Mononuclear cell (primary cell): ENCODE measurements around the gene RHNO1. TPM values are rescaled to one million over a fixed set of nuclear protein-coding genes. Genes with fewer than 3 reads are reported as not detected.

Experiments used
- H3K27me3 ChIP-seq: 2 replicates; pipeline ENCODE4 v1.6.0; 2011; ENCODE audit warnings: low read length, control low read depth; ENCODE audit not compliant: insufficient read depth
- H3K4me1 ChIP-seq: 2 replicates; pipeline ENCODE4 v1.5.1; 2011; ENCODE audit warnings: mild to moderate bottlenecking, low read length, control low read depth; ENCODE audit not compliant: insufficient read depth
- H3K4me3 ChIP-seq: 2 replicates; pipeline ENCODE4 v1.5.1; 2011; ENCODE audit warnings: mild to moderate bottlenecking, low read length, moderate library complexity
- H3K9me3 ChIP-seq: 2 replicates; pipeline ENCODE4 v1.5.1; 2011; ENCODE audit warnings: low read depth, mild to moderate bottlenecking, control low read depth, low read length
- total RNA-seq: library from RNA; depleted of rRNA; stranded (reverse); fragments of >200 nt; gene quantifications from one replicate; pipeline ENCODE4 v1.2.3, GENCODE V29; 2012

Gene RHNO1
- total RNA-seq, 1 donor: 31.0 TPM

- no peaks in the 10 kb centered on the region for H3K27me3 ChIP-seq
- H3K4me3 ChIP-seq: no peak overlapping the region
- H3K9me3 ChIP-seq: no peaks in the 10 kb centered on the region
- H3K4me1 ChIP-seq: no peaks in the 10 kb centered on the region
Observed at GRCh38 chr12:2919249-2919648, 42.2 kb downstream of the RHNO1 start.

DNA sequence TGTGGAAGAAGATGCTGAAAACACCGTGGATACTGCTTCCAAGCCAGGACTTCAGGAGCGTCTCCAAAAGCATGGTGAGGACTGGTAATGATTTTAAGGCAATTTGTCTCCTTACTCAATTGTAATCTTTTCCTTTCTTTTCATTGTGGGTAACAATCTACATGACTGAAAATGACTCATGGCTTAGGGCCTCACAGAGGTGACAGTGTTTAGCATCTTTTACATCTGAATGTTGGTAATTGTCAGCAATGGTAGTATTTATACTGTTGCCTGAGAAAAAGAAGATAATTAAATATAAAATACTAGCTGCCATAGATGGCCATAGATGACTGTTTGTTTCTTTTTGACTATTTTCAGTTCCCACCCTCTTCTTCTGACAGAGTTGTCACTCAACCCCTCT, 45.3 kb downstream of the RHNO1 start:
- no peaks in the 10 kb centered on the region for H3K9me3 ChIP-seq
- no peaks in the 10 kb centered on the region for H3K4me1 ChIP-seq
- no peak overlapping the region for H3K4me3 ChIP-seq
- H3K27me3 ChIP-seq: no peaks in the 10 kb centered on the region

GRCh38 chr12:2923057-2923456, 46.0 kb downstream of the RHNO1 start:
- no peaks in the 10 kb centered on the region for H3K9me3 ChIP-seq
- H3K27me3 ChIP-seq: no peaks in the 10 kb centered on the region
- H3K4me3 ChIP-seq: no peak overlapping the region
- H3K4me1 ChIP-seq: no peaks in the 10 kb centered on the region

GRCh38 chr12:2924019-2924418, 47.0 kb downstream of the RHNO1 start:
- Histone ChIP-seq H3K9me3 (no peaks in the 10 kb centered on the region), H3K27me3 (no peaks in the 10 kb centered on the region), H3K4me3 (no peak overlapping the region), H3K4me1 (no peaks in the 10 kb centered on the region)

- Histone ChIP-seq H3K4me3 (no peak overlapping the region), H3K9me3 (no peaks in the 10 kb centered on the region)
Observed at GRCh38 chr12:2925322-2925995, 48.4 kb downstream of the RHNO1 start.

DNA sequence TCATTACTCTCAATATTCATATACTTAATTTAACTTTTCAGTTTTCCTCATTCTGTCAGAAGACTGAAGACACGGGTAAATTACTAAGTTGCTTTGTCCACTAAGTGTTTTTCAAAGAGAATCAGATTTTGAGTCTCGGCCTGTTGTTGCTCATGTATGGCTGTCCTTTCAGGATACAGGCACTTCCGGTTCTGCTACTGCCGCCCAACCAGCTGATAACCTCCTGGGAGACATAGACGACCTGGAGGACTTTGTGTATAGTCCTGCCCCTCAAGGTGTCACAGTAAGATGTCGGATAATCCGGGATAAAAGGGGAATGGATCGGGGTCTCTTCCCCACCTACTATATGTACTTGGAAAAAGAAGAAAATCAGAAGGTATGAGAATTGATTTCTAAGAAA, 53.8 kb downstream of the RHNO1 start:
- no peaks in the 10 kb centered on the region for H3K27me3 ChIP-seq
- no peaks in the 10 kb centered on the region for H3K4me1 ChIP-seq
- no peaks in the 10 kb centered on the region for H3K9me3 ChIP-seq
- no peak overlapping the region for H3K4me3 ChIP-seq

More at GRCh38 chr12:2925322-2925995, 48.4 kb downstream of the RHNO1 start:
- no peaks in the 10 kb centered on the region for H3K4me1 ChIP-seq
- H3K27me3 ChIP-seq: no peaks in the 10 kb centered on the region

GRCh38 chr12:2933586-2933985, 56.6 kb downstream of the RHNO1 start:
- H3K4me1 ChIP-seq: no peaks in the 10 kb centered on the region
- no peak overlapping the region for H3K4me3 ChIP-seq
- no peaks in the 10 kb centered on the region for H3K9me3 ChIP-seq
- H3K27me3 ChIP-seq: no peaks in the 10 kb centered on the region

DNA sequence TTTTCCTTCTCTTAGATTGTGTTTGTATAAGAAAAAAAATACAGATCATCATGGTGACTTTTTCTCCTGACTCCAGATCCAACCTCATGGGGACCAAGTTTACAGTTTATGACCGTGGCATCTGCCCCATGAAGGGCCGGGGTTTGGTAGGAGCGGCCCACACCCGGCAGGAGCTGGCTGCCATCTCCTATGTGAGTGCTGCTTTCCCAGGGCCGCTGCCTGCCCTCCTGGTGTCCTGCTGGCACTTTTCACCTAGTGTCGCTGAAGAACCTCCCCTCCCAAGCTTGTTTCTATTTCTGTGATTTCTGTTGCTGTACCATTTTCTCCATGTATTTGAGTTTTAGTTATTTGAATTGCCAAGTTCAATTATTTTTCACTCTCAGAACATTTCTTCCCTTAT, 57.3 kb downstream of the RHNO1 start:
- H3K4me3 ChIP-seq: no peak overlapping the region
- no peaks in the 10 kb centered on the region for H3K9me3 ChIP-seq
- no peaks in the 10 kb centered on the region for H3K4me1 ChIP-seq
- no peaks in the 10 kb centered on the region for H3K27me3 ChIP-seq

DNA sequence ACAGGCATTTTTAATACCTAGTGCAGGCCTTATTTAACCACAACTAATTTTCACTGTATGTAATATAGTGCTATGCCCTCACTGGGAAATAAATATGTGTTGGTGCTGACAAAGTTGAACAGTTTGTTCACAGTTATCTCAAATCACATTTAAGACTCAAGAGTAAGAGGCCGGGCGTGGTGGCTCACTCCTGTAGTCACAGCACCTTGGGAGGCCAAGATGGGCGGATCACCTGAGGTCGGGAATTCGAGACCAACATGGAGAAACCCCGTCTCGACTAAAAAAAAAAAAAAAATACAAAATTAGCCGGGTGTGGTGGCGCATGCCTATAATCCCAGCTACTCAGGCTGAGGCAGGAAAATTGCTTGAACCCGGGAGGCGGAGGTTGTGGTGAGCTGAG, 59.3 kb downstream of the RHNO1 start:
- Histone ChIP-seq H3K4me3 (no peak overlapping the region), H3K4me1 (no peaks in the 10 kb centered on the region), H3K27me3 (no peaks in the 10 kb centered on the region), H3K9me3 (no peaks in the 10 kb centered on the region)

DNA sequence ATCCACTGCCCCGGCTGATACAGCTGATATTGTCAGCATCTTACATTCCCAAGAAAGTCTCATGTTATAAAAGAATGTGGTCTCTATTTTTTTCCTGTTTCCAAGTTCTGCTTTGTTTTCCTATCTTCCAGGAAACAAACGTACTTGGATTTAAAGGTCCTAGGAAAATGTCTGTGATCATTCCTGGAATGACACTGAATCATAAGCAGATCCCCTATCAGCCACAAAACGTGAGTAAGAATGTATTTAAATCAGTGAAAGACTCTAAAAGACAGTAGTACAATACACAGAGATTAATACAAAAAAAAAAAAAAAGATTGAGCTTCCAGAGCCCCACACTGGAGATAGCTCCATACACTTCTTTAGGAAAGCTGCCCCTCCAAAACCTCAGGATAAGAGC, 60.5 kb downstream of the RHNO1 start:
- Histone ChIP-seq H3K27me3 (no peaks in the 10 kb centered on the region), H3K4me1 (no peaks in the 10 kb centered on the region), H3K9me3 (no peaks in the 10 kb centered on the region), H3K4me3 (no peak overlapping the region)

Other genes starting within 250 kb of the RHNO1 start
- gene FKBP4, start 82.3 kb upstream of the RHNO1 start, total RNA-seq: 11.0 TPM
- 29.7 TPM for gene ITFG2, start 64.6 kb upstream of the RHNO1 start, total RNA-seq
- gene NRIP2, start 42.2 kb upstream of the RHNO1 start, total RNA-seq: not detected
- not detected for gene TEX52, start 20.2 kb upstream of the RHNO1 start, total RNA-seq
- 0.84 TPM for gene FOXM1, start within 50 bp of the RHNO1 start, total RNA-seq
- 4.4 TPM for gene TULP3, start 13.7 kb downstream of the RHNO1 start, total RNA-seq
- not detected for gene TEAD4, start 82.2 kb downstream of the RHNO1 start, total RNA-seq
- gene TSPAN9, start 200.2 kb downstream of the RHNO1 start, total RNA-seq: 3.5 TPM